ENCODE measurements around the gene MTMR10.

The MTMR10 gene

GRCh38 chr15:30969724-30970123 lies 21.7 kb downstream of the MTMR10 start:
- no peak for DNase-seq
- H3K9me3 ChIP-seq, result no peaks in the 10 kb centered on the region
- H3K4me3 ChIP-seq, result no peak overlapping the region
- H3K27ac ChIP-seq, result no peak overlapping the region
- intact Hi-C loops (cut with DNase I; ENCODE audit: low total_unique reads), result no loop called here
- H3K36me3 ChIP-seq, result peaks cover 7 to 45% (median 28%) of the 10 kb centered on the region in 3 donors
- H3K4me1 ChIP-seq, result no peaks in the 10 kb centered on the region
- no peaks in the 10 kb centered on the region for H3K27me3 ChIP-seq
- TF ChIP-seq CTCF (IDR thresholded peaks at IDR 0.05), result no peak

GRCh38 chr15:30963681-30964080 lies 27.7 kb downstream of the MTMR10 start:
- no peaks in the 10 kb centered on the region for H3K27me3 ChIP-seq
- no peak overlapping the region for H3K27ac ChIP-seq
- TF ChIP-seq CTCF (IDR thresholded peaks at IDR 0.05), result no peak
- H3K4me3 ChIP-seq, result no peak overlapping the region
- no peaks in the 10 kb centered on the region for H3K9me3 ChIP-seq
- H3K36me3 ChIP-seq, result peaks cover 21 to 57% (median 41%) of the 10 kb centered on the region in 3 donors
- no peaks in the 10 kb centered on the region for H3K4me1 ChIP-seq
- no peak for DNase-seq
- intact Hi-C loops (cut with DNase I; ENCODE audit: low total_unique reads), result no loop called here

- no peaks in the 10 kb centered on the region for H3K9me3 ChIP-seq
- no peaks in the 10 kb centered on the region for H3K4me1 ChIP-seq
- no peak for DNase-seq
- no peak overlapping the region for H3K4me3 ChIP-seq
- intact Hi-C loops (cut with DNase I; ENCODE audit: low total_unique reads), result no loop called here
- no peaks in the 10 kb centered on the region for H3K27me3 ChIP-seq
- no peak overlapping the region for H3K27ac ChIP-seq
- peaks cover 28 to 67% (median 51%) of the 10 kb centered on the region in 3 donors for H3K36me3 ChIP-seq
- TF ChIP-seq CTCF (IDR thresholded peaks at IDR 0.05), result no peak
These were observed 28.8 kb downstream of the MTMR10 start for GRCh38 chr15:30962659-30963058.

GRCh38 chr15:30962079-30962478 lies 29.3 kb downstream of the MTMR10 start:
- H3K36me3 ChIP-seq, result peaks cover 34 to 73% (median 57%) of the 10 kb centered on the region in 3 donors
- DNase-seq, result no peak

GRCh38 chr15:30958219-30958618 lies 33.2 kb downstream of the MTMR10 start:
- no peak for TF ChIP-seq CTCF (IDR thresholded peaks at IDR 0.05)
- intact Hi-C loops (cut with DNase I; ENCODE audit: low total_unique reads), result no loop called here
- H3K36me3 ChIP-seq, result peaks cover 58 to 90% (median 79%) of the 10 kb centered on the region in 3 donors

More at GRCh38 chr15:30962079-30962478, 29.3 kb downstream of the MTMR10 start:
- Histone ChIP-seq H3K4me1 (no peaks in the 10 kb centered on the region), H3K9me3 (no peaks in the 10 kb centered on the region), H3K4me3 (no peak overlapping the region), H3K27me3 (no peaks in the 10 kb centered on the region), H3K27ac (no peak overlapping the region)
- intact Hi-C loops (cut with DNase I; ENCODE audit: low total_unique reads), result no loop called here
- no peak for TF ChIP-seq CTCF (IDR thresholded peaks at IDR 0.05)

More at GRCh38 chr15:30958219-30958618, 33.2 kb downstream of the MTMR10 start:
- Histone ChIP-seq H3K27ac (no peak overlapping the region), H3K9me3 (no peaks in the 10 kb centered on the region), H3K4me3 (no peak overlapping the region), H3K4me1 (no peaks in the 10 kb centered on the region), H3K27me3 (no peaks in the 10 kb centered on the region)
- DNase-seq, result no peak

All from tibial artery (tissue), 4 donors.